ENCODE measurements around the gene PTPRF. TPM values are rescaled to one million over a fixed set of nuclear protein-coding genes. Genes with fewer than 3 reads are reported as not detected.

The PTPRF gene
- polyA plus RNA-seq, 12 donors, result 14.2 to 92.2 (median 19.1) TPM; not detected in 1

DNA sequence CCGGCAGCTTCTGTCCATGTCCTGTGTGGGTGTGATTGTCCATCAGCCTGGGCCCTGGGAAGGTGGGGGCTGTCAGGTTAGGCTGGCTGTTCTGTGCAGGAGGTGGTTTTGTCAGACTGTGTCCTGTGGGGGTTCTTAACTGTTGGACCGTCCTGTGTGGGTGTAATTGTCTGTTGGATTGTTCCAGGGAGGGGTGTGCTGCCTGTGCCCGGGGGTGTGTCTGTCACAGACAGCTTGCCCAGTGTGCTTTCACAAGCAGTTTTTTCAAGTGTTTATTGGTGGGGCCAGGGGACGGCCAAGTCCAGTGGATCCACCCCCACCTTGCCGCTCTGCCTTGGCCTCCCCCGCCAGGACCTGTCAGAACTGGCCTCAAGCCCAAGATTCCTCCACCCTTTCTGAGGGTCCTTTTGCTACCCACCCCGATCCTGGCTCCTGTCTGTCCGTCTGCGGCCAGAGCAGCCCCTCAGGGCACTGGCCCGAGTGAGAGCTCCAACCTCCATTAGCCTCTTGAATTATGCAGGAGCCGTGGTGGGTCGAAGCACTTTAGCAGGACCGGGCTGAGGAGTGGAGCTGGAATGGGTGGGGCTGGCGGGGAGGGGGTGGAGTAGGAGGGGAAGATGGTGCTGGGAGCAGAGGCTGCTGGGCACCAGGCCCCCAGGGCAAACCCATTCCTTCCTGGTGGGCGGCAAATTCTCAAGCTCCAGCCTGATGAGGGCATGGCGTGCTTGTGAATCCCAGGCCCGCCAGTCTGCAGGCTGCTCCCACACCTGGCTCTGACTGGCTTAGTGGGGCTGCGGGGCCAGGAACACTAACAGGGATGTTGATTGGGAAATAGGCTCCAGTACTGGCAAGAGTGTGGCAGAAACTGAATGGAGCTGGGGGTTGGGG lies 47.2 kb downstream of the PTPRF start:
- no peak for DNase-seq

DNA sequence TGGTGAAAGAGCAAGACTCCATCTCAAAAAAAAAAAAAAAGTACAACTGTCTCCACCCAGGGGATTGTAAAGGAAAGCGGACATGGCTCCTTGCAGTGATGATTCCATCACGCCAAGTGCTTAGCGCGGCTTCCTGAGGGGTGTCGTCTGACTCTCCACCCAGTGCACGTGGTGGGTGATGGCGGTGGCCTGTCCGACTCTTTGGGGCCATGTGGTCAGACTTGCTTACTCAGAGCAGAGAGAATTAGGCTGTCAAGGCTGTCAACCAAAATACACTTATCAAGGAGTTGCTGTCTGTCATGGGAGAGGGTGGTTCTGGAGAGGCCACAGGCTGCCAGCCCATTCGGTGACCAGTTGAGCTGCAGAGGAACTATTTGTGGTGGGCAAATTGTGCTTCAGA lies 49.4 kb downstream of the PTPRF start:
- no peak for DNase-seq

DNA sequence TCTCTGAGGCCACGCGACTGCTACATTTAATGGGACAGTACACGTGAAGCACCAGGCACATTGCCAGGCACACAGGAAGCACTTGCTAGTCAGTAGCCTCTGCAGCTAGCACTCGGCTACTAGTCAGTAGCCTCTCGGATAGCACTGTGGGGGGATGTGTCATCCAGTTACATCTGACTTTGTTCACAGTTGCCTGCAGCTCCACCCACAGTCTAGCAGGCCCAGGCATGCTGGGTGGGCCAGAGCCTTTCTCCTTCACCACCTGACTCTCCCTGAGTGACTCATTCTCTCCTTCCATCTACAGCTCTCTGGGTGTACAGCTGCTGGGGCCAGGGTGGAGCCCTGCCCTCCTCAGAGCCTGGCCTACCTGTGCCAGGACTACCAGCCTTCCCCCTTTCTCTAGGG lies 51.5 kb downstream of the PTPRF start:
- no peak for DNase-seq

DNA sequence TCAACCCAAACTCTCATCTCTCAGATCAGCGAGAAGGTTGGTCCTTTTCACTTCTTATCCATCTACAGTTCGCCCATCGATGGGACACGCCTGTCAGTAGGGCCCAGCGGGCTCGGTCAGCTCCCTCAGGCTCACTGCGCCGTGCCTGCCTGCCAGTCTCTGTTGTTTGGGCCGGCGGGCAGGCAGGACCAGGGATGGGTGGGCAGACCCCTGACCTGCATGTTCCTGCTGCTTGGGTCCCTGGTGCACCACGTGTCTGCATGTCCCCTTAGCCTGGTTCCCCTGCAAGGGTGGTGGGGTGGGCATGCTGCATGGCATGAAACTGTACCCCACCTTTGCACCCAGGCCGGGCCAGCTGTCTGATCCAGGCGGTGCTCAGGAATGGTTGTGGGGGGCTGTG lies 52.4 kb downstream of the PTPRF start:
- DNase-seq, result no peak

DNA sequence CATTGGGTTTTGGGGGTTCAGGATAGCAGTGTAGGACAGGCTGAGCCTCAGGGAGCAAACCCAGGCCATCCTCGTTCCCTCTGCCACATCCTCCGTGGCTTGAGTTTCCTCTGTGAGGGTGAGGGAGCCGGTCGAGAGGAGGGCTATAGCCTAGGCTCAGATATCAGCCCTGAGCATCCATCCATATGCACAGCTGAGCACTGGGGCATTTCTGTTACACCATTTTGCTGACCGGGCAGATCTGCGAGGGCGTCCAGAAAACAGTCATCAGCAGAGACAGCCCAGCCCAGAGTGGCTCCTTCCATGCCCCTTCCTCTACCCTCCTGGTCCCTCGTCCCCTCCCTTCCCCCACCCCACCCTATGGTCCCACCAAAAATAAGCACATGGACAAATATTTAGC lies 53.5 kb downstream of the PTPRF start:
- DNase-seq, result no peak

DNA sequence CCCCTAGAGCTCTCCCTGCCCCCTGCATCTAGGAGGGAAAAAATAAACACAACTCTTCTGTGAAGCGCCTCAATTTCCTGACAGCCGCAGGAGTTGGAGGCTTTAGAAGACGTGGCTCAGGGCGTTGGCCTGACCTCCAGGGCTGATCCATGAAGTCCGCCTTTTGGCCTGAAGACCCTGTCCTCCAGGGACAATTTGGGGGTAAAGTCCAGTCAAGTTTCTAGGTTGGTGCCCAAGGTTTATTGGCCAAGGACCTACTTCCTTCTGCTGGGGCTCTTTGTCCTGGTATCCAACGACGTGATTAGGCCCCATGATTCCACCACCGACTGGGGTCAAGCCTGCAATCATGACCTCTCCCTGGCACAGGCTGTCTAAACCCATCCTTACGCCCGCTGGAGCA lies 54.9 kb downstream of the PTPRF start:
- no peak for DNase-seq

DNA sequence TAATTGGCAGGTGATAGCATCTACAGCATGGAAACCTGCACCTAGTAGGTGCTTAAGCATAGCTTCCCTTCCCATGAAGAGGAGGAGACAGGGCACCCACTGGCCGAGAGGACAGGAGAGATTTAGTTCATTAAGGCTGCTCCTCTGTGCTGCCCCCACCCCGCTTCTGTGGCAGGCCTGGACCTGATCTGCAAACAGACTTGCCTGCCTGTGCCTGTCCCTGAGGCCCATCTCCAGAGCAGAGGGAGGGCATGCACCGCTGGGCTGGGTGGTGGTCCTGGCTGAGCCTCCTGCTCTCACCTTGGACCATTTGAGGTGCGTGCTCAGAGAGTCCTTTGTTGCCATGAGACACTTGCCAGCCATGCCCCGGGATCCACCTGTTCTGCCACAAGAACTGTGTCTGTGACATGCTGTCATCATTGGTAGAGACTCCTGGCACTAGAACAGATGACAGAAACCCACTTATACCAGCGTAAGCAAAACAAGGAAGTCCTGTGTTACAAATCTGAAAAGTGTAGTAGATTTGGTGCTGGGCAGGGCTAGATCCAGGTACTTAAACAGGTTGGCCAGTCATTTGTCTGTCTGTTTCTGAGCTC lies 55.6 kb downstream of the PTPRF start:
- DNase-seq, result no peak

DNA sequence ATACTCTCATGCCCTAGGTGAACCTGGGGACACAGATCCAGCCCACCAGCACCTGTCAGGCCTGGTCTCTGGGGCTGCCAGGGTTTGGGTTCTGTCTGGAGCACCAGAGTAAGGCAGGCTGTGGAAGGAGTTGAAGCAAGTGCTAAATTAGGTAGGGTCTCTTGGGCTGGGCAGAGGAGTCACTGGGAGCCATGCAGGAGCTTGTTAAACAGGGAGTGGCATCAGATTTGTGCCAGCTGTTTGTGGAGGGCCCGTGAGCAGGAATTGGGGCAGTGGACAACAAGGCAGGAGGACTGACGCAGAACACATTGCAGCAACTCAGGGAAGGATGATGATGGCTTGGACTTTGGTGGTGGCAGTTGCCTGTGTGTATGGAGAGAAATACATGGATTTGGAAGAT lies 56.3 kb downstream of the PTPRF start:
- DNase-seq, result no peak

DNA sequence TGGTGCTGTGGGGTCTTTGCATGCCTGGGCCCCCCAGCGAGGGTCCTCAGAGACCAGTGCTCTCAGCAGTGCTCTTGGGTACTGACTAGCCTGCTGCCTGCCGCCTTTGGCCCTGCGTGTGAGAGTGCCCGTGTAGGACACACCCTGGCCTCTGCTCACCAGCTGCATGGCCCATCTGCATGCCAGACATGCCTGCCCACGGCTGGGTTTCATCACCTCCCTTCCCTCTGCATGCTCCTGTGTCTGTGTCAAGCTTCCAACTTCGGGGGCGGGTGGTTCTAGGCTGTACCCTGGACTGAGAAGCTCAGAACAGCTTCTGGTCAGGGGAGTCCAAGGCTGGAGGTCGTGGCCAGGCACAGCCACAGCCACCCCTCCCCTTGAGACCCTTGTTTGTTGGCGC lies 56.9 kb downstream of the PTPRF start:
- DNase-seq, result no peak

DNA sequence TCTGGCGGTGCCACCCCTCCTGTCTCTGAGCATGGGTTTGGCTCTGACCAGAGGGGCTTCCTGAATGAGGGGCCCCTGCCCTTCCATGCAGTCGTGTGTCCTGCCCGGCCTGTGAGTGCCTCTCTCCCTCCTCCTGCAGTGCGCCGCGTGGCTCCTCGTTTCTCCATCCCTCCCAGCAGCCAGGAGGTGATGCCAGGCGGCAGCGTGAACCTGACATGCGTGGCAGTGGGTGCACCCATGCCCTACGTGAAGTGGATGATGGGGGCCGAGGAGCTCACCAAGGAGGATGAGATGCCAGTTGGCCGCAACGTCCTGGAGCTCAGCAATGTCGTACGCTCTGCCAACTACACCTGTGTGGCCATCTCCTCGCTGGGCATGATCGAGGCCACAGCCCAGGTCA lies 57.9 kb downstream of the PTPRF start:
- no peak for DNase-seq

DNA sequence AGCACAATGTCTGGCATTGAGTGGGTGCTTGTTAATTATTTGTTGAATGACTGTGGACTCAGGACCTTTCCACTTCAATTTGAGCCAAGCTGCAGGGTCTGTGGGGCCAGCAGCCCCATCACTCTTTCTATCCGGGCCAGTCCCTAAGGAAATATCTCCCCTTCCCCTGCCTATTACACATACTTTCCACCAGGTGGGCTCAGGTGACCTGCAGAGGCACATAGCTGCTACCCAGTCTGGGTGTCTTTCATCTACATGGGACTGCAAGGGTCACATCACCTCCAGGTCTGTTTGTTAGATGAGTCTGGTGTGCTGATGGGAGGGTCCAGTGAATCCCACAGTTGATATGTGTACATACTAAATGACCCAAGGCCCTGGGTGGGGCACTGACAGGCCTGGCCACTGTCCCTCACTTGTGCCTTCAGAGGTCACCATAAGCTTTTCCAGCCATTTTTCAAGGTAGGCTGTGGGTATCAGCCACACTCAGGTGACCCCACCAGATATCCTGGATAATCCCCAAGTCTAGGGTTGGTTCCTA lies 59.8 kb downstream of the PTPRF start:
- no peak for DNase-seq

DNA sequence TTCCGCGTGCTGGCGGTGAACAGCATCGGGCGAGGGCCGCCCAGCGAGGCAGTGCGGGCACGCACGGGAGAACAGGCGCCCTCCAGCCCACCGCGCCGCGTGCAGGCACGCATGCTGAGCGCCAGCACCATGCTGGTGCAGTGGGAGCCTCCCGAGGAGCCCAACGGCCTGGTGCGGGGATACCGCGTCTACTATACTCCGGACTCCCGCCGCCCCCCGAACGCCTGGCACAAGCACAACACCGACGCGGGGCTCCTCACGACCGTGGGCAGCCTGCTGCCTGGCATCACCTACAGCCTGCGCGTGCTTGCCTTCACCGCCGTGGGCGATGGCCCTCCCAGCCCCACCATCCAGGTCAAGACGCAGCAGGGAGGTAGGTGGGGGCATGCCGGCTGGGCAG lies 60.5 kb downstream of the PTPRF start:
- DNase-seq, result no peak

DNA sequence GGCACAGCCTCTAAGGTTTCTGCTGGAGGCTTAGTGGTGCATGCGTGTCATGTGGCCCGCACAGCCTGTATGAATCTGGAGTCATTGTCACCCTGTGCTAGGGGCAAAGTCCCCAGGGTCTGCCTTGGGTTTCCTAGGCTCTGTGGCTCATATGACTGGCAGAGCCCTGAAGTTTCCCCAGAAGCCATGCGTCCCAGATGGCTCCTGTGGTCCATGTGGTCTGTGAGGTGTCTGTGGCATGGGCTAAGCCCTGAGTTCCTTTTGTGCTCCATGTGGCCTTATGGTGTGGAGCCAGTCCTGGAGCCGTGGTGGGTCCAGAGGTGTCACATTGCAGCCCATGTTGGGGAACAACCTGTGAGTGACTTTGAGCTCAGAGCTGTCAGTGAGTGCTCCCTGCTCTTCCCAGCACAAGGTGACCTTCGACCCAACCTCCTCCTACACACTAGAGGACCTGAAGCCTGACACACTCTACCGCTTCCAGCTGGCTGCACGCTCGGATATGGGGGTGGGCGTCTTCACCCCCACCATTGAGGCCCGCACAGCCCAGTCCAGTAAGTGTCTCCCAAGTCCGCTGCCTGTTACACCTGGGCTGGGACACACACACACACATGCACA lies 61.5 kb downstream of the PTPRF start:
- no peak for DNase-seq

DNA sequence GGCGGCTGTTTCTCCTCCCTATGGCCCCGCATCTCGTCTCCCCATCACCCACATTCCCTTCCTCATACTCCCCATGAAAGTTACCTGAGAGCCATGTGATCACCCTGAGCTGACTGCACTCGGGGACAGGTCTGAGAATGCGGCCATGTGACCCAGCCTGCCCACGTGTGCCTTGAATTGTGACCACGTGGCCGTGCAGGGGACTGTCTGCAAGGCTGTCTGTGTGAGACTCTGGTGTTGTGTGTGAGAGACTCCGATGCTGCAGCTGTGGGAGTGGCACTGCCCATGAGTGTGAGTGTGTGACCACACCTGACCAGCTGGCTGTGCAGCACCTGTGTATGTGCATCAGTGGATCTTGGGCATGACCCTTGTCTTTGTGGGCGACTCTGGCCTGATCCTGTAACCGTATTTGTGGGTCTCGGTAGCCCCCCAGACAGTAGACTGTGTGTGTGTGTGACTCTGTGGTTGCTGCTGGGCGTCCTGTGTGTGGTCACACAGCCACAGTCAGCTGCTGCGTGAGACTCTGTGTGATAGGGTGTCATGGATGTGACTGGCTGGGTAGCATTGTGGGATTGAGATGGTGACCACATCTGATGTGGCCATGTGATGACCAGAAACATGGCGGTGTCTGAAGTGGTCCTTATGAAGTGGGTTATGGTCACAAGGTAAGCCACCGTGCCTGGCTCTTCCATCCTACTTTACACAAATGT lies 62.4 kb downstream of the PTPRF start:
- no peak for DNase-seq

DNA sequence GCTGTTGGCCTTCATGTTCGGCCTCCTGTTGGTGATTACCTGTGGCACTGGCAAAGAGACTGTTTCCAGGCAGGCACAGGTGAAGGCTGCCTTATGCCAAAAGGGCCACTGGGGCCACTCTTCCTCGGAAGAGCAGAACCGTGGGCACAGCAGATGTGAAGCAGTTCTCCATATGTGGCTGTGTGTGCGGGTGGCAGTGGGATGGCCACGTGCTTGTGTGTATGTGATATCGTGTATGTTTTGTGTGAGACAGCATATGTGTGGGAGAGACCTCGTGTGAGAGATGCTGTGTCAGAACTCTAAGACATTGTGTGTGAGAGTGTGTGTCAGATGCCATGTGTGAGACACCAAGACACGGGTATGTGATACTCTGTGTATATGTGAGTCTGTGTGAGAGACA lies 65.9 kb downstream of the PTPRF start:
- DNase-seq, result no peak

DNA sequence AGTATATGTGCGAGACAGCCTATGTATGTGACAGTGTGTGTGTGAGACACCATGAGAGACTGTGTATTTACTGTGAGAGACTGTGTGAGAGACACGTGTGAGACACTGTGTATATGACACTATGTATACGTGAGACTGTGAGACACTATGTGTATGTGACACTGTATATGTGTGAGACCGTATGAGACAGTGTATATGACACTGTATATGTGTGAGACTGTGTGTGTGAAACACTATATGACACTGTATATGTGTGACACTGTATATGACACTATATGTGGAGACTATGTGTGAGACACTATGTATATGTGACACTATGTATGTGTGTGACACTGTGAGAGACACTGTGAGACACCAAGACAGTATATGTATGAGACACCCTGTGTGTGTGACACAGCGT lies 66.3 kb downstream of the PTPRF start:
- DNase-seq, result no peak

DNA sequence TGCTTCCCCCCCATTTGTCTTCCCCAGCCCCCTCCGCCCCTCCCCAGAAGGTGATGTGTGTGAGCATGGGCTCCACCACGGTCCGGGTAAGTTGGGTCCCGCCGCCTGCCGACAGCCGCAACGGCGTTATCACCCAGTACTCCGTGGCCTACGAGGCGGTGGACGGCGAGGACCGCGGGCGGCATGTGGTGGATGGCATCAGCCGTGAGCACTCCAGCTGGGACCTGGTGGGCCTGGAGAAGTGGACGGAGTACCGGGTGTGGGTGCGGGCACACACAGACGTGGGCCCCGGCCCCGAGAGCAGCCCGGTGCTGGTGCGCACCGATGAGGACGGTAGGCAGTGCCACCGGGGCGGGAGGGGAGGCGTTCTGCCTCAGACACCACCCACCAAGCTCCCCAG lies 67.0 kb downstream of the PTPRF start:
- DNase-seq, result no peak

DNA sequence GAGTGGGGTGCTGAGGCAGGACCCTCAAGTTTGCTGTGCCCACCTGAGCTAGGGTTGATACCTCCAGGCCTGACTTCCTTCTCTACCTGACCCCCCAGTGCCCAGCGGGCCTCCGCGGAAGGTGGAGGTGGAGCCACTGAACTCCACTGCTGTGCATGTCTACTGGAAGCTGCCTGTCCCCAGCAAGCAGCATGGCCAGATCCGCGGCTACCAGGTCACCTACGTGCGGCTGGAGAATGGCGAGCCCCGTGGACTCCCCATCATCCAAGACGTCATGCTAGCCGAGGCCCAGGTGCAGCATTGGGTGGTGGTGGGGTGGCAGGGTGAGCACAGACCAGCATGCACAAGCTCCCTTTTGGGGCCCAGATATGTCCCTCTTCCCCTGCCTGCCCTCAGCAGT lies 67.9 kb downstream of the PTPRF start:
- no peak for DNase-seq

DNA sequence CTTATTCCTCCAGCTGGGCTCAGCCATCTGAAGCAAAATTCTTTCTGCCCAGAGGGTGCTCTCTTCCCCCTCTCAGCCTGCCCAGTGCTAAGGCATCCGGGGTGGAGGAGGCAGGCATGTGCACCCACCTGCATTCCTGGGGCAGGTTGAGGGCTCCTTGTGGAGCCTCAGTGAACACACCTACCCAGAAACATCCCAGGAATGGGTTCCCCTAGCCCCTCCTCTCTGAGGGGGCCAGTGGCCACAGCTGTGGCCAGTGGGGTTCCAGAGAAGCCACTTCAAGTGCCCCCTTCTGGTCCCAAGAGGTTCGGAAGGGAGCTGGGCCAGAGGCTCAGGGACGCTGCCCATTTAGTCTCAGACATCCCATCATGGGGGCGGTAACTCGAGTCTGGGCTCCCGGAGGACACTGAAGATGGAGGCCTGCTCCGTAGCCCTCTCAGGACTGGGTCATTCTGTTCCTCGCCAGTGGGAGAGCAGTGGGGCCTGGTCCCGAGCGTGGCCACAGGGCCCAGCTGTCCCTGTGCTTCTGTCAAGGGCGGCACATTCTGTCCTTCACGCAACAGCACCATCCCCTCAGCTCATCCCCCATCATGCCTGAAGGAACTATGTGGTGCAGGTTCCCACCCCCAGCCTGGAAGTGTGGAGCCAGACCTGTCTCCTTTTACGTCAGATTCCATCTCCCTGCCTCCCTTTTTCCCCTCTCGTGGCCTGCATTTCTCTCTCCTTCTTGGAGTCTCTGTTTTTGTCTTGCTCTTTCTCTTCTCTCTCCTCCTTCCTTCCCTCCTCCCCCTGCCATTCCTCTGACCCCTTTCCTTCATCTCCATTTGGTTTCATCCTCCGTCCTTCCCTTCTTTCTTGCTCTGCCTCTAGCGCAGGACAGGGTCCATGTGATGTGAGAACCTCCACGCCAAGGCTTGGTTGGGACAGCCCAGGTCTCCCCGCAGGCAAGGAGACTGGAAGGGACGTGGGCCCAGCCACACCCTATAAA lies 69.6 kb downstream of the PTPRF start:
- DNase-seq, result no peak

DNA sequence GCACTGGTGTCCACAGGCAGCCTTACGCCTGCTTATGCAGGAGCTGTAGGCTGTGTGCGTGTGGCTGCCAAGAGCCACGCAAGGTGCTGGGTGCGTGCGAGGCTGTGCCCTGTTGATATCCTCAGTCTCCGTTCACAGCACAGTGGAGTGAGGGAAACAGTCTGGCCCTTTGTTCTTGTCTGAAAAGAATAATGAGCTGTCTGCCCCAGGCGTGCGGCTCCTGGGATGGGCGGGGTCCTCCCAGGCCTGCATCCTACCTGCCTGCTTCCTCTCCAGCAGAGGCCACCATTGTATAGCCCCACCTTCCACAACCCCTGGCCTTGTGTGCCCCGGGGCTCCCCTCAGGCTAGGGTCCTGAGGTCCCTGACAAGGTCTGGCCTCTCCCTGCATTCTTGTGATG lies 72.3 kb downstream of the PTPRF start:
- no peak for DNase-seq

DNA sequence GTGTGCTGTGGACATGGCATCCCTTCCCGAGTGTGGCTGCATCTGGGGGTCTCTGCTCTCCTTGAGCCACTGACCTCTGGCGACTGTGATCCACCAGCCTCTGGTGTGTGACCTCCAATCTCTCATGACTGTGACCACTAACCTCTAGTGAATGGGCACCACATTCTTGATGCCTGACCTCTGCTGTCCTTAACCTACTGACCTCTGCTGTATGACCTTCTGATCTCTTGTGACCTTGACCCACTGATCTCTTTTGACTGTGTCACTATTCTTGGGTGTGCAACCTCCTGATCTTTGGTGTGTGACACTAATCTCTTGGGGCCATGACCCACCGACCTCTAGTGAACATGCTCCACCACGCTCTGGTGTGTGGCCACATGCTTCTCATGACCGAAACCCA lies 73.5 kb downstream of the PTPRF start:
- DNase-seq, result no peak
